HG02763 (cell line): ENCODE measurements around the gene FARSA.
"Not testable (repeated sequence)": the region's sequence is repeated elsewhere in the genome, so short reads cannot be mapped to it uniquely, and the experiment has no call there.

Source experiments
- ATAC-seq: cut with Tn5 transposase; IDR thresholded peaks from one replicate; pipeline ENCODE4 v1.9.1; 2021; ENCODE audit warnings: mild to moderate bottlenecking, moderate library complexity; ENCODE audit not compliant: unreplicated experiment

Gene FARSA

GRCh38 chr19:12891553-12892021 is 41.9 kb downstream of the FARSA start:
- no peak for ATAC-seq

- peak; percentile 95 for ATAC-seq
Observed at GRCh38 chr19:12890787-12891552, 42.5 kb downstream of the FARSA start, which contains the start of gene GCDH. Gene GCDH (plus strand): TSS chr19:12891160. CDS start chr19:12891305, 145 bp downstream.

DNA sequence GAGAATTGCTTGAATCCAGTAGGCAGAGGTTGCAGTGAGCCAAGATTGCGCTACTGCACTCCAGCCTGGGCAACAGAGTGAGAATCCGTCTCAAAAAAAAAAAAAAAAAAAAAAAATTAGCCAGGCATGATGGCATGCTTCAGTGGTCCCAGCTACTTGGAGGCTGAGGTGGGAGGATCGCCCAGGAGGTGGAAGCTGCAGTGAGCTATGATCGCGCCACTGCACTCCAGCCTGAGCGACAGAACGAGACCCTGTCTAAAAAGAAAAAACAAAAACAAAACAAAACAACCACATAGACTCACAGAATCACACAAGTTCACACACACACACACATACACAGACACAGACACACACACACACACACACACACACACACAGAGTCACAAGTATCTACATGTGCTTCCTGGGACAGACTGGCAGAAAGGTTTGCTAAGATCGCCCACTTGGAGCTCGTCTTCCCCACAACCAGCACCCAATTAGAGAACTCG is 43.2 kb downstream of the FARSA start:
- ATAC-seq: not testable (repeated sequence)

DNA sequence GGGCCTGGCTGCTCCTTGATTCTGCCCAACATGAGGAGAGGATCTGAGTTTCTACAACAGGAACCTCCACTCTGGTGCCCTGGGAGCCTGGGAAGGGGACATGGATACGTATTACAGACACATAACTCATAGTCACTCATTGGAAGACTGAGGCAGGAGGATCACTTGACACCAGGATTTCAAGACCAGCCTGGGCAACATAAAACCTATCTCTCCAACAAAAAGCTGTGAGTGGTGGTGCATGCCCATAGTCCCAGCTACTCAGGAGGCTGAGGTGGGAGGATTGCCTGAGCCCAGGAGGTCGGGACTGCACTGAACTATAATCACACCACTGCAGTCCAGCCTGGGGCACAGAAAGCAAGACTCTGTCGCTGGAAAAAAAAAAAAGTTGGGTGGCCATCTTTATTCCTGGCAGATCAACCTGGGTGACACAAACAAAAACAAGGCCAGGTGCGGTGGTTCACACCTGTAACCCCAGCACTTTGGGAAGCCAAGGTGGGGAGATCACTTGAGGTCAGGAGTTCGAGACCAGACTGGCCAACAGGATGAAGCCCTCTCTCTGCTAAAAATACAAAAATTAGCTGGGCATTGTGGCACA is 45.4 kb downstream of the FARSA start:
- ATAC-seq: no peak

DNA sequence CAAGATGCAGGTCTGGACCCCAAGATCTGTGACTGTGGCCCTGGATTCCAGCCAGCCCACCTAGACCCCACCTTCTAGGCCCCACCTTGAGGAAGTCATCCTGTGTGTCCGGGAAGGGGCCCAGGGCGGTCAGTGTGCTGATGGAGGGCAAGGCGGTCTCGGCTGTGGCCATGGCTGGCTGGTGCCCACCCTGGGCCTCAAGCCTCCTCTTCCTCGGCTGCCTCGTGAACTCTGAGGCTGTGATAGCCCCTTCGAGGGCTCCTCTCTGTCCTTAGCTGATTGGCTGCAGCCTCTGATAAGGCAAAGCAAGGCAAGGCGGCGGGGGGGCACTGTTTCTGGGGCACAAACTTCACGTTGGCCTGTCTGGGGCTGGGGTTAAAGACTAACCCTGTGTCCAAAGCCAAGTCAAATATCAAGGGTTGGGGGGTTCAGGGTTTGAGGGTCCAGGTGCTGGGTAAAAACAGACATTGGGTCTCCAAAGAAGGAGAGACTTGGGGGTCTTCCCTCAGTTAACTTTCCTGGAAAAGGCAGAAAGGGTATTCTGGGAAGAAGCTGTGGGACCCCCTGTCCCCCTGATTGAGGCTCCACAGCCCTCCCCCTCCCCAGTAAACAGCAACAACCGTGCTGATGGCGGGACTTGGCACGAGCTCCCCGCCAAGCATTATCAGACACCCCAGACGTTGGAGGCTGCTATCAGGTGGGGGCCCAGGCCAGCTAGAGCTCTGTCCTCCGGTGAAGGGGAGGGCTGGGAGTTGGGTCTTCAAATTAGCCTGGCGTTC is 46.4 kb downstream of the FARSA start, which contains the start of gene KLF1:
TSS of gene KLF1 (minus strand) at position 233 of the 779 bp plus-strand sequence. CDS start at position 172, 61 bp downstream.
- no peak for ATAC-seq

DNA sequence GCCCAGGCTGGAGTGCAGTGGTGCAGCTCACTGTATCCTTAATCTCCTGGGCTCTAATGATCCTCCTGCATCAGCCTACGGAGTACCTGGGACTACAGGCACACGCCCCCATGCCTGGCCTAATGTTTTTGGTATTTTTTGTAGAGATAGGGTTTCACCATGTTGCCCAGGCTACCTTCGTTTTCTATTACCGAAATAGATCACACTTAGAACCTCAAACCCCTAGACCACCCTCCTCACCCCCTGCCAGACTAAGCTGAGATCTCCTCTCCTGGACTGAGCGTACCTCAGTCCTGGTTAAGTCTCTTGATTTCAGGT is 46.9 kb downstream of the FARSA start:
- no peak for ATAC-seq

- no peak for ATAC-seq
Observed at GRCh38 chr19:12885749-12886650, 47.5 kb downstream of the FARSA start.

DNA sequence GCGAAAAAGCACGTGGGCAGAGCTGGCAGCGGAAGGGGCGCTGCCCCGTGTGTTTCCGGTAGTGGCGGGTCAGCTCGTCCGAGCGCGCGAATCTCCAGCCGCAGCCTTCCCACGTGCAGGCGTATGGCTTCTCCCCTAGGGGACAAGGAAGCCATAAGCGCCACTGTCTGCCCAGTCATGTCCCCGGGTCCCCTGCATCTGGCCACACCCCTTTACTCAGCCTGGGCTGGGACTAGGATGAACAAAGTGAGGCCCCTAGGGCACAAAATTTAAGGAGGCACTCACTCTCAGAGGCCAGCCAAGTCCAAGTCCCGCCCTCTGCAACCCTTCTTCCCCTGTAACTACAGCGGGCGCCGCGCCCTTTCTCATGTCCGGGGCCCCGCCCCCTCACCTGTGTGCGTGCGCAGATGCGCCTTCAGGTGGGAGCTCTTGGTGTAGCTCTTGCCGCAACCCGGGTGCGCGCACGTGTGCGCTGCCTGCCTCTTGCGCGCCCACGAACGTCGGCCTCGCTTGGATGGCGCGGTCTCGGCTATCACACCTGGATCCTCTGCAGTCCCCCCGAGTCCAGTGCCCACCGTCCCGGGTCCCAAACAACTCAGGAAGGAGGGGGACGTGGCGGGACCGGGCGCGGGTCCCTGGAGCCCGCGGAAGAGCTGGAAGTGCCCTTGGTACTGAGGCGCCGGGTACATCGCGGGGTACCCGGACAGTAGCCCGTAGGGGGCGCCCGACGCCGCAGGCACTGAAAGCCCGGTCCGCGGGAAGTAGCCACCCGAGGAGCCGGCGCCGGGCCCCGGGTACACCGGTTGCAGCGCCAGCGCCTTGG is 48.4 kb downstream of the FARSA start:
- no peak for ATAC-seq

GRCh38 chr19:12884627-12884925 is 48.9 kb downstream of the FARSA start:
- no peak for ATAC-seq

GRCh38 chr19:12884202-12884601 is 49.3 kb downstream of the FARSA start:
- no peak for ATAC-seq

- ATAC-seq: no peak
Observed at GRCh38 chr19:12882589-12882988, 50.9 kb downstream of the FARSA start.

DNA sequence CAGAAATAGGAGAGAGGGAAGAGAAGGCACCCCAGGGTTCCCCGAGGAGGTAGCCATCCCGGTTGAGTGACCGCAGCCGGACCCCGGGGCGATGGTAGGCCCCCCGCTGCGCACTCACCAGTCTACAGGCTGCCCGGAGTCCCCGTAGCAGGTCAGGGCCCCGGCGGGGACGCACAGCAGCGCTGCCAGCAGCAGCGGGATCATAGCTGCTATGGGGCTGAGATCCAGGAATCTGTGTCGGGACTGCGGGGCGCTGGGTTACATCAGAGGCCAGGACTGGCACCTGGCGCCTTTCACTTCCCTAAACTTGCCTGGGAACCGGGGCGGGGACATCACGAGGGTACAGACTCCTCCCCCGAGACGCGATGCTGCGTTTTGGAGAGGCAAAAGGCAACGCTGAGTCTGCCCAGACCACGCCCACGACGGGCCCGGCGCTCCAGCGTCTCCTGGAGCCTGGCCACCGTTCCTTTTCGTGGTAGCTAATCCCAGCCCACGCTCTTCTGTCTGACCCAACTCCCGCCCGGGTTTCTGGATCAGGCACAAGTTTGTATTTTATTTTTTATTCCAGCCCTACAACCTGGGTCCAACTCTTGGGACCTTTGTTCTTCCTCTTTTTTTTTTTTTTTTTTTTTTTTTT is 52.2 kb downstream of the FARSA start, which contains the start of gene DNASE2:
TSS of gene DNASE2 (minus strand) at position 278 of the 637 bp plus-strand sequence. CDS start at position 204, 74 bp downstream.
- ATAC-seq: peak; percentile 82

DNA sequence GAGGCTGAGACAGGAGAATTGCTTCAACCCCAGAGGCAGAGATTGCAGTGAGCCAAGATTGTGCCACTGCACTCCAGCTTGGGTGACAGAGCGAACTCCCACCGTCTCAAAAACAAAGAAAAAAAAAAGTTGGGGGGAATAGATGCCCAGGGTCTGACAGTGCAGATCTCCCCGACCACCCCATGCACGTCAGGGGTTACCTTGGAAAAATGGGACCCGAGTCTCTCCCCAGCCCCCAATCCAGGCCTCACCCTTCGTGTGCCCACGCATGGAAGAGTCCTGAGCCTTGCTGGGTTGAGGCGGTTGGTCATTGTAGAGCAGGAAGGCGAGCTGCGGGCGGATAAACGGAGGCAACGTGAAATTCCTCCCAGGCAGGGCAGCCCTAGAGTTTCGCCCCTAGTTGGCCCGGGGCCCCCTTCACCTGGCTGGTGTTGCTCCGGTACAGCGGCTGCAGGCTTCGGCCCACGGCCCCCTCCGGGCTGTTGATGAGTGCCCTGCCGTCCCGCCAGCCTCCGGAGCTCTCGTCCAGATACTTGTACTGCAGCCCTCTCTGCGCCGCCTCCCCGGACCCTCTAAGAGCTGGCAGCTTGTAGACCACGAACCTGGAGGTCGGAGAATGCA is 52.9 kb downstream of the FARSA start:
- ATAC-seq: peak; percentile 27

DNA sequence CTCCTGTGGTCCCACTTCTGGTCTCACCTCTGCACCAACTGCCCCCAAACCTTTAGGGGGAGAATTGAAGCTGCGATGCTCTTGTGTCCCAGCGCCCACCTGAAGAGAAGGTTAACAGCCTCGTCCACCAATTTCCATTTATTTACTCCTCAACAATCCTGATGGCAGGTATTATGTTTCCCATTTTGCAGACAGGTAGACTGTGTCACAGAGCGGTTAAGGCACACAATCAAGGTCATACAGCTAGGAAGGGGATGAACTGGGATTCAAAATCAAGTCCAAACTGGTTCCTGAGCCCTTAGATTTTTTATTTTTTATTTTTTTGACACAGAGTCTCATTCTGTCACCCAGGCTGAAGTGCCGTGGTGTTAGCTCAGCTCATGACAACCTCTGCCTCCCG is 58.4 kb downstream of the FARSA start:
- ATAC-seq: no peak

- no peak for ATAC-seq
Observed at GRCh38 chr19:12873891-12874745, 59.4 kb downstream of the FARSA start.

- no peak for ATAC-seq
Observed at GRCh38 chr19:12872941-12873890, 60.3 kb downstream of the FARSA start.
